Neural cell (in vitro differentiated cells): ENCODE results near the gene NRN1. TPM values are rescaled to one million over a fixed set of nuclear protein-coding genes. Genes with fewer than 3 reads are reported as not detected.

ENCODE experiments used
- H2AFZ ChIP-seq: fragments of 200-600, 300-800 bp; sonication (generic), shearing (Covaris generic); 2 replicates; pipeline ENCODE4 v1.6.0; 2014; ENCODE audit warnings: low read depth, mild to moderate bottlenecking, antibody characterized with exemption, low read length, moderate library complexity
- H3F3A ChIP-seq: fragments of 200-600 bp; shearing (Covaris generic); 2 replicates; pipeline ENCODE4 v1.6.1; 2016; ENCODE audit warnings: mild to moderate bottlenecking, moderate library complexity, mixed read lengths, antibody characterized with exemption, low read length; ENCODE audit not compliant: insufficient read depth, poor library complexity, severe bottlenecking
- H3K27ac ChIP-seq: fragments of 200-600, 300-800 bp; sonication (generic), shearing (Covaris generic); 2 replicates; pipeline ENCODE4 v1.5.1; 2014; ENCODE audit warnings: mild to moderate bottlenecking, low read length, moderate library complexity
- H3K27me3 ChIP-seq: fragments of 300-800, 200-600 bp; sonication (generic), shearing (Covaris generic); 2 replicates; pipeline ENCODE4 v1.6.0; 2014; ENCODE audit warnings: mild to moderate bottlenecking, low read depth, low read length, moderate library complexity; ENCODE audit not compliant: insufficient read depth
- H3K36me3 ChIP-seq: fragments of 300-800, 200-600 bp; sonication (generic), shearing (Covaris generic); 2 replicates; pipeline ENCODE4 v1.5.1; 2014; ENCODE audit warnings: mild to moderate bottlenecking, antibody characterized with exemption, low read length, moderate library complexity; ENCODE audit not compliant: insufficient read depth
- H3K4me2 ChIP-seq: fragments of 300-800, 200-600 bp; sonication (generic), shearing (Covaris generic); 2 replicates; pipeline ENCODE4 v1.6.0; 2014; ENCODE audit warnings: mild to moderate bottlenecking, low read length
- H3K4me3 ChIP-seq: fragments of 300-800, 200-600 bp; sonication (generic), shearing (Covaris generic); 2 replicates; pipeline ENCODE4 v1.5.1; 2014; ENCODE audit warnings: mild to moderate bottlenecking, low read length, moderate library complexity
- H3K79me2 ChIP-seq: fragments of 200-600 bp; shearing (Covaris generic); replicated peaks from 2 replicates; pipeline ENCODE4 v1.6.0; 2014; ENCODE audit warnings: mild to moderate bottlenecking, low read length, moderate library complexity; ENCODE audit not compliant: insufficient read depth
- H3K9ac ChIP-seq: fragments of 300-800, 200-600 bp; sonication (generic), shearing (Covaris generic); 2 replicates; pipeline ENCODE4 v1.6.1; 2016; ENCODE audit warnings: mild to moderate bottlenecking, low read length, mixed read lengths
- H3K9me2 ChIP-seq: fragments of 200-600 bp; shearing (Covaris generic); 2 replicates; pipeline ENCODE4 v1.6.1; 2016; ENCODE audit warnings: mild to moderate bottlenecking, low read length, mixed read lengths; ENCODE audit not compliant: insufficient read depth
- H3K9me3 ChIP-seq: fragments of 200-600, 300-800 bp; sonication (generic), shearing (Covaris generic); 2 replicates; pipeline ENCODE4 v1.6.1; 2016; ENCODE audit warnings: mild to moderate bottlenecking, mixed run types, low read length, moderate library complexity, mixed read lengths
- H4K20me1 ChIP-seq: fragments of 200-600 bp; shearing (Covaris generic); 2 replicates; pipeline ENCODE4 v1.6.1; 2016; ENCODE audit warnings: mild to moderate bottlenecking, mixed run types; ENCODE audit not compliant: insufficient read depth
- EP300 ChIP-seq: fragments of 450-650 bp; conservative IDR thresholded peaks from 2 replicates; pipeline ENCODE4 v1.6.1; 2014; ENCODE audit warnings: antibody characterized with exemption, mild to moderate bottlenecking, moderate library complexity; ENCODE audit not compliant: poor library complexity, severe bottlenecking
- EZH2 ChIP-seq: fragments of 200-600, 300-800 bp; shearing (Covaris generic), sonication (generic); IDR thresholded peaks from 2 replicates; pipeline ENCODE4 v1.6.1; 2014; ENCODE audit warnings: antibody characterized with exemption, low read length, borderline replicate concordance, mild to moderate bottlenecking; ENCODE audit not compliant: insufficient read depth, poor library complexity, severe bottlenecking
- POLR2AphosphoS5 ChIP-seq: IDR thresholded peaks from 2 replicates; pipeline ENCODE4 v1.6.1; 2012
- RAD21 ChIP-seq: fragments of 450-650 bp; conservative IDR thresholded peaks from 2 replicates; pipeline ENCODE4 v1.6.1; 2014; ENCODE audit warnings: antibody characterized with exemption, mild to moderate bottlenecking, moderate library complexity
- REST ChIP-seq: IDR thresholded peaks from 2 replicates; pipeline ENCODE4 v1.6.1; 2012; ENCODE audit warnings: borderline replicate concordance
- SMC3 ChIP-seq: fragments of 450-650 bp; conservative IDR thresholded peaks from 2 replicates; pipeline ENCODE4 v1.6.1; 2014; ENCODE audit warnings: antibody characterized with exemption, mild to moderate bottlenecking, moderate library complexity; ENCODE audit not compliant: poor library complexity
- TAF1 ChIP-seq: IDR thresholded peaks from 2 replicates; pipeline ENCODE4 v1.6.1; 2012; ENCODE audit warnings: low read depth
- polyA plus RNA-seq: library from polyadenylated mRNA; depleted of rRNA; stranded (reverse); fragments of >200 nt; gene quantifications from 2 replicates; pipeline ENCODE4 v1.2.3, GENCODE V29; 2014
- TF ChIP-seq, protein P1 (sequence below): fragments of 450-650 bp; IDR thresholded peaks from 2 replicates; pipeline ENCODE4 v1.5.1; 2014; ENCODE audit warnings: antibody characterized with exemption, mild to moderate bottlenecking, moderate library complexity; ENCODE audit not compliant: poor library complexity, severe bottlenecking

The NRN1 gene
- polyA plus RNA-seq, 1 donor from 2014 or later: 3.5 TPM

- no peaks in the 10 kb centered on the region for H4K20me1 ChIP-seq
- H2AFZ ChIP-seq: no peak overlapping the region
- H3K36me3 ChIP-seq: no peaks in the 10 kb centered on the region
- no peaks in the 10 kb centered on the region for H3K9me2 ChIP-seq
- H3K27ac ChIP-seq: peak overlapping the region; percentile 9
- peak overlapping the region; percentile 44 for H3K9ac ChIP-seq
- H3K4me2 ChIP-seq: peak overlapping the region; percentile 38
- no peaks in the 10 kb centered on the region for H3K79me2 ChIP-seq
- TF ChIP-seq, protein P1, sequence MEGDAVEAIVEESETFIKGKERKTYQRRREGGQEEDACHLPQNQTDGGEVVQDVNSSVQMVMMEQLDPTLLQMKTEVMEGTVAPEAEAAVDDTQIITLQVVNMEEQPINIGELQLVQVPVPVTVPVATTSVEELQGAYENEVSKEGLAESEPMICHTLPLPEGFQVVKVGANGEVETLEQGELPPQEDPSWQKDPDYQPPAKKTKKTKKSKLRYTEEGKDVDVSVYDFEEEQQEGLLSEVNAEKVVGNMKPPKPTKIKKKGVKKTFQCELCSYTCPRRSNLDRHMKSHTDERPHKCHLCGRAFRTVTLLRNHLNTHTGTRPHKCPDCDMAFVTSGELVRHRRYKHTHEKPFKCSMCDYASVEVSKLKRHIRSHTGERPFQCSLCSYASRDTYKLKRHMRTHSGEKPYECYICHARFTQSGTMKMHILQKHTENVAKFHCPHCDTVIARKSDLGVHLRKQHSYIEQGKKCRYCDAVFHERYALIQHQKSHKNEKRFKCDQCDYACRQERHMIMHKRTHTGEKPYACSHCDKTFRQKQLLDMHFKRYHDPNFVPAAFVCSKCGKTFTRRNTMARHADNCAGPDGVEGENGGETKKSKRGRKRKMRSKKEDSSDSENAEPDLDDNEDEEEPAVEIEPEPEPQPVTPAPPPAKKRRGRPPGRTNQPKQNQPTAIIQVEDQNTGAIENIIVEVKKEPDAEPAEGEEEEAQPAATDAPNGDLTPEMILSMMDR: peak; percentile 41
- TF ChIP-seq TAF1 (no peak), EZH2 (no peak), EP300 (peak; percentile 11), RAD21 (peak; percentile 36), SMC3 (peak; percentile 35), POLR2AphosphoS5 (peak; percentile 61), REST (no peak)
- no peaks in the 10 kb centered on the region for H3F3A ChIP-seq
- H3K27me3 ChIP-seq: peaks cover 82% of the 10 kb centered on the region
- H3K9me3 ChIP-seq: no peaks in the 10 kb centered on the region
- peak overlapping the region; percentile 61 for H3K4me3 ChIP-seq
Observed at GRCh38 chr6:6007366-6008088, 802 bp upstream of the NRN1 start.

DNA sequence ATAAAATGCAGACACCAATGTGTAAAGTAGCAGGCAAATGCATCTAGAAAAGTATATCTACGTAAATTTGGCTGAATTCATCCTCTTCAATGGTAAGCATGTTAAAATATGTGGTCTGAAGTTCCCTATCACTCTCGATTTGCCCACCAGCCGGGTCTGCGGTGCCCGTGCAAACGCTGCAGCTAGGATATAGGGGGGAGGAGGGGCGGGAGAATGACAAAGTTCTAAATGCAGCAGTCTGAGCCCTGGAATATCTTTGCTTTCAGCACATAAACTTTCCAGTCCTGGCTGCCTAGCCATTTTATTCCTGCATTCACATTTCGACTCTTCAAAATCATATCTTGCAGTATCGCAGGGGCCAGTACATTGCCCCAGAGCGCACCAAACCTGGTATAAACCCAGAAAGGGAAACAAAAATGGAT lies 708 bp downstream of the NRN1 start:
- Histone ChIP-seq H3K4me2 (no peak overlapping the region), H3F3A (no peaks in the 10 kb centered on the region), H3K4me3 (peak overlapping the region; percentile 61), H3K27me3 (peaks cover 92% of the 10 kb centered on the region), H4K20me1 (no peaks in the 10 kb centered on the region), H3K9me3 (no peaks in the 10 kb centered on the region), H3K9ac (peak overlapping the region; percentile 14), H3K79me2 (no peaks in the 10 kb centered on the region), H3K27ac (no peak overlapping the region), H3K36me3 (no peaks in the 10 kb centered on the region), H2AFZ (no peak overlapping the region), H3K9me2 (no peaks in the 10 kb centered on the region)
- TF ChIP-seq REST (no peak), POLR2AphosphoS5 (peak; percentile 4)
